Breast epithelium (tissue), 4 donors: ENCODE data around the gene TM9SF4. TPM values are rescaled to one million over a fixed set of nuclear protein-coding genes. Genes with fewer than 3 reads are reported as not detected.
"Not testable (repeated sequence)": the region's sequence is repeated elsewhere in the genome, so short reads cannot be mapped to it uniquely, and the experiment has no call there.

Experiments used
- DNase-seq, 2 donors: peaks; one replicate each; pipeline ENCODE4 v3.0.0-alpha.2; 2019; ENCODE audit warnings: low spot score in 2 of 2
- H3K27ac ChIP-seq, 2 donors: fragments of 200-600 bp; sonication (generic) in 1 of 2; one replicate each; pipeline ENCODE4 v1.5.1; 2016 to 2019; ENCODE audit warnings: mild to moderate bottlenecking in 1 of 2
- H3K27me3 ChIP-seq, 2 donors: fragments of 200-600 bp; sonication (generic) in 1 of 2; one replicate each; pipeline versions ENCODE4 v1.5.1 to v1.6.0; 2017 to 2019; ENCODE audit warnings: control low read depth in 1 of 2, mild to moderate bottlenecking in 1 of 2
- H3K36me3 ChIP-seq: fragments of 200-600 bp; one replicate; pipeline ENCODE4 v1.5.1; 2019
- H3K4me1 ChIP-seq, 2 donors: fragments of 200-600 bp; sonication (generic); one replicate each; pipeline ENCODE4 v1.5.1; 2016 to 2019; ENCODE audit warnings: control low read depth in 1 of 2
- H3K4me3 ChIP-seq, 3 donors: fragments of 200-600 bp; sonication (generic); 1 replicate in 2 of 3; 2 replicates in 1 of 3; pipeline ENCODE4 v1.5.1; 2016 to 2019; ENCODE audit warnings: mild to moderate bottlenecking in 3 of 3, moderate library complexity in 2 of 3
- H3K9me3 ChIP-seq, 2 donors: fragments of 200-600 bp; sonication (generic) in 1 of 2; one replicate each; pipeline ENCODE4 v1.5.1; 2016 to 2019; ENCODE audit warnings: control low read depth in 1 of 2
- POLR2A ChIP-seq: fragments of 450-650 bp; IDR thresholded peaks from one replicate; pipeline ENCODE4 v1.6.1; 2016; ENCODE audit warnings: antibody characterized with exemption, mild to moderate bottlenecking, moderate library complexity
- POLR2AphosphoS5 ChIP-seq, 3 donors: sonication (generic); formaldehyde crosslinking; IDR thresholded peaks; one replicate each; pipeline ENCODE4 v1.6.1; 2017; ENCODE audit warnings: antibody characterized with exemption in 3 of 3
- intact Hi-C: fragments of 100-400 bp; cut with DNase I; formaldehyde crosslinking; loops from one replicate; pipeline ENCODE4 v1.15.1; 2023; ENCODE audit warnings: low total_unique reads
- total RNA-seq, 3 donors: library from RNA; depleted of rRNA; stranded (reverse); fragments of >200 nt; gene quantifications; one replicate each; pipeline ENCODE4 v1.1.0, GENCODE V29; 2016
- TF ChIP-seq, protein P1 (sequence below), 3 donors: fragments of 450-650 bp; IDR thresholded peaks; one replicate each; pipeline ENCODE4 v1.5.1; 2016 to 2017; ENCODE audit warnings: antibody characterized with exemption in 3 of 3, mild to moderate bottlenecking in 3 of 3, moderate library complexity in 3 of 3

TM9SF4 gene
- total RNA-seq, 3 donors from 2014 or later = 20.2 to 28.5 (median 26.9) TPM

DNA sequence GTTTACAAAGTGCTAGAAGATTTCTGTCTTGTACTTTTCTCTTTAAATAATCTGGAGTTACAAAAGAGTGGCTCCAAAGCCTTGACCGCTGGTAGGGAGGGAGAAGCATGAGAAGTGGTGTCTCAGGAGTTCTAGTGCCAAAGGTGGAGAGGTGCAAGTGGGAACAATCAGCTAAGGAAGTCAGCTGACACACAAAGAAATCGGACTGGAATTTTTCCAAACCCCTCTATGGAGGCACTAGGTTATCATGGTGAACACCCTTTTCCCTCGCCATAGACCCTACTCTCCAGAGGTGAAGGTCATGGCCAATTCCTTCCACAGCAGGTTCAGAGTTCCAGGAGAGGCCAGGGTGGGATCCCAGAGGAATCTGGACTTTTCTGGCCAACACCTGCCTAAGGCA is 83.2 kb downstream of the TM9SF4 start:
- Histone ChIP-seq H3K4me3 (no peak overlapping the region), H3K27me3 (no peaks in the 10 kb centered on the region), H3K36me3 (no peaks in the 10 kb centered on the region), H3K4me1 (peaks cover 5 to 10% of the 10 kb centered on the region in 2 donors), H3K27ac (no peak overlapping the region), H3K9me3 (no peaks in the 10 kb centered on the region)
- intact Hi-C loops = no loop called here
- TF ChIP-seq POLR2A (no peak), POLR2AphosphoS5 (IDR thresholded peaks at IDR 0.05) (no peak)
- TF ChIP-seq, protein P1, sequence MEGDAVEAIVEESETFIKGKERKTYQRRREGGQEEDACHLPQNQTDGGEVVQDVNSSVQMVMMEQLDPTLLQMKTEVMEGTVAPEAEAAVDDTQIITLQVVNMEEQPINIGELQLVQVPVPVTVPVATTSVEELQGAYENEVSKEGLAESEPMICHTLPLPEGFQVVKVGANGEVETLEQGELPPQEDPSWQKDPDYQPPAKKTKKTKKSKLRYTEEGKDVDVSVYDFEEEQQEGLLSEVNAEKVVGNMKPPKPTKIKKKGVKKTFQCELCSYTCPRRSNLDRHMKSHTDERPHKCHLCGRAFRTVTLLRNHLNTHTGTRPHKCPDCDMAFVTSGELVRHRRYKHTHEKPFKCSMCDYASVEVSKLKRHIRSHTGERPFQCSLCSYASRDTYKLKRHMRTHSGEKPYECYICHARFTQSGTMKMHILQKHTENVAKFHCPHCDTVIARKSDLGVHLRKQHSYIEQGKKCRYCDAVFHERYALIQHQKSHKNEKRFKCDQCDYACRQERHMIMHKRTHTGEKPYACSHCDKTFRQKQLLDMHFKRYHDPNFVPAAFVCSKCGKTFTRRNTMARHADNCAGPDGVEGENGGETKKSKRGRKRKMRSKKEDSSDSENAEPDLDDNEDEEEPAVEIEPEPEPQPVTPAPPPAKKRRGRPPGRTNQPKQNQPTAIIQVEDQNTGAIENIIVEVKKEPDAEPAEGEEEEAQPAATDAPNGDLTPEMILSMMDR (IDR thresholded peaks at IDR 0.05) = no peak
- DNase-seq = no peak

- H3K4me3 ChIP-seq, intact Hi-C loops, H3K36me3 ChIP-seq, H3K27me3 ChIP-seq, H3K9me3 ChIP-seq, DNase-seq: not testable (repeated sequence)
- peaks cover 5 to 10% of the 10 kb centered on the region in 2 donors for H3K4me1 ChIP-seq
- H3K27ac ChIP-seq = peak overlapping the region in 1 of 2 donors; percentile 26
Observed at GRCh38 chr20:32193336-32193735, 83.8 kb downstream of the TM9SF4 start.

DNA sequence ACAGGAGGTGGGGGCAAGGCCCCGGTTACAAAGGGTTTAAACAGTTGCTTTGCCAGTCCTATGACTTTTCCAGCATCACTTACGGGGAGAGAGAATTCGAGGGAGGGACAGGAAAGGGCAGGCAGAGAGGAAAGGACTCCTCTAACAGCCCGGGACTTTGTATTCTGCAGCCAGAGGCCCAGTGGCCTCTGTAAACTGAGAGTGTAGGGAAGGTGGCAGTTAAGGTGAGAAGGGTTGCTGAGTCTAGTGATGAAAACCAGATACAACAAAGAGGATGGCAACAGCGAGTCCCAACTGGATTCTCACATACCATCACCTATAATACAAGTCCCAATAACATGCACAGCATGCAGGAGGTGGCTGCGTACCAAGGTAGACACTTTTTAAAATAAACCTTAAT is 84.5 kb downstream of the TM9SF4 start:
- intact Hi-C loops = no loop called here
- Histone ChIP-seq H3K4me3 (no peak overlapping the region), H3K27ac (peak overlapping the region; percentile 36 to 57), H3K9me3 (no peaks in the 10 kb centered on the region), H3K36me3 (no peaks in the 10 kb centered on the region), H3K4me1 (peaks cover 5 to 6% of the 10 kb centered on the region in 2 donors), H3K27me3 (no peaks in the 10 kb centered on the region)
- no peak for DNase-seq
- no peak for TF ChIP-seq POLR2AphosphoS5 (IDR thresholded peaks at IDR 0.05)
- TF ChIP-seq, protein P1 (IDR thresholded peaks at IDR 0.05) = no peak
- TF ChIP-seq POLR2A = no peak

GRCh38 chr20:32195581-32195980 is 86.1 kb downstream of the TM9SF4 start:
- TF ChIP-seq POLR2AphosphoS5 (IDR thresholded peaks at IDR 0.05) (no peak), POLR2A (no peak)
- TF ChIP-seq, protein P1 (IDR thresholded peaks at IDR 0.05) = no peak
- no peak for DNase-seq
- no peaks in the 10 kb centered on the region for H3K9me3 ChIP-seq
- intact Hi-C loops = no loop called here
- H3K4me1 ChIP-seq = no peaks in the 10 kb centered on the region
- H3K36me3 ChIP-seq = no peaks in the 10 kb centered on the region
- peak overlapping the region; percentile 54 to 77 for H3K27ac ChIP-seq
- no peaks in the 10 kb centered on the region for H3K27me3 ChIP-seq
- H3K4me3 ChIP-seq = no peak overlapping the region

DNA sequence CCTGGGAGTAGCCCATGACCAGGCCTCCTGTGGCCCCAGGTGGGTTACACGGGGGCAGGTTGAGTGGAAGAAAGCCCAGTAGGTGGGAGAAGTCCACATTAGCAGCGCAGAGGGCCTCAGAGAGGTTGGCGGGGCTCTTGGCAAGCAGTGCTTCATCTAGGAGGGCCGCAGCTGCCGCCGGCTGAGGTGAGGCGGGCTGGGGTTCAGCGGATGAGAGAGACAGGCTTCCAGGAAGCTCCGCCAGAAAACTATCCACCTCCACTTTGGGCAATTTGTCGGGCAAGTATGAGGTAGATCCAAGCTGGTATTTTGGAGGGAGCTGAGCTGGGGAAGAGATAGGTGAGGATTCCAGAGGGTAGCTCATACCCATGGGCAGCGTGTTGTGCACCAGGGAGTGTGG is 87.1 kb downstream of the TM9SF4 start:
- H3K27me3 ChIP-seq, H3K4me1 ChIP-seq, DNase-seq, H3K4me3 ChIP-seq, H3K9me3 ChIP-seq, intact Hi-C loops, H3K36me3 ChIP-seq: not testable (repeated sequence)
- H3K27ac ChIP-seq = peak overlapping the region in 1 of 2 donors; percentile 54

GRCh38 chr20:32197136-32197535 is 87.6 kb downstream of the TM9SF4 start:
- H3K36me3 ChIP-seq, intact Hi-C loops, H3K4me3 ChIP-seq, H3K9me3 ChIP-seq, DNase-seq, H3K4me1 ChIP-seq, H3K27ac ChIP-seq, H3K27me3 ChIP-seq: not testable (repeated sequence)

- Histone ChIP-seq H3K9me3 (no peaks in the 10 kb centered on the region), H3K27ac (no peak overlapping the region), H3K4me3 (no peak overlapping the region), H3K36me3 (no peaks in the 10 kb centered on the region), H3K27me3 (no peaks in the 10 kb centered on the region), H3K4me1 (peaks cover 0 to 16% of the 10 kb centered on the region in 2 donors)
- no peak for DNase-seq
- TF ChIP-seq POLR2AphosphoS5 (IDR thresholded peaks at IDR 0.05) = no peak
- TF ChIP-seq, protein P1 (IDR thresholded peaks at IDR 0.05) = no peak
- TF ChIP-seq POLR2A = no peak
- intact Hi-C loops = no loop called here
Observed at GRCh38 chr20:32199006-32199405, 89.5 kb downstream of the TM9SF4 start.
